DOHH2 (cell line): ENCODE measurements around the gene NEGR1.

Experiments used
- EZH2phosphoT487 ChIP-seq: fragments of 200-600 bp; sonication (generic); IDR thresholded peaks from 2 replicates; pipeline ENCODE4 v1.6.1; 2017; ENCODE audit warnings: borderline replicate concordance, mild to moderate bottlenecking, antibody characterized with exemption, low read length, moderate library complexity, mixed read lengths
- TF ChIP-seq, protein P1 (sequence below): fragments of 200-600 bp; sonication (generic); IDR thresholded peaks from one replicate; pipeline ENCODE4 v1.5.1; 2014; ENCODE audit warnings: antibody characterized with exemption, mild to moderate bottlenecking, low read depth, low read length; ENCODE audit not compliant: poor library complexity, severe bottlenecking

- TF ChIP-seq, protein P1, sequence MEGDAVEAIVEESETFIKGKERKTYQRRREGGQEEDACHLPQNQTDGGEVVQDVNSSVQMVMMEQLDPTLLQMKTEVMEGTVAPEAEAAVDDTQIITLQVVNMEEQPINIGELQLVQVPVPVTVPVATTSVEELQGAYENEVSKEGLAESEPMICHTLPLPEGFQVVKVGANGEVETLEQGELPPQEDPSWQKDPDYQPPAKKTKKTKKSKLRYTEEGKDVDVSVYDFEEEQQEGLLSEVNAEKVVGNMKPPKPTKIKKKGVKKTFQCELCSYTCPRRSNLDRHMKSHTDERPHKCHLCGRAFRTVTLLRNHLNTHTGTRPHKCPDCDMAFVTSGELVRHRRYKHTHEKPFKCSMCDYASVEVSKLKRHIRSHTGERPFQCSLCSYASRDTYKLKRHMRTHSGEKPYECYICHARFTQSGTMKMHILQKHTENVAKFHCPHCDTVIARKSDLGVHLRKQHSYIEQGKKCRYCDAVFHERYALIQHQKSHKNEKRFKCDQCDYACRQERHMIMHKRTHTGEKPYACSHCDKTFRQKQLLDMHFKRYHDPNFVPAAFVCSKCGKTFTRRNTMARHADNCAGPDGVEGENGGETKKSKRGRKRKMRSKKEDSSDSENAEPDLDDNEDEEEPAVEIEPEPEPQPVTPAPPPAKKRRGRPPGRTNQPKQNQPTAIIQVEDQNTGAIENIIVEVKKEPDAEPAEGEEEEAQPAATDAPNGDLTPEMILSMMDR, result no peak
- TF ChIP-seq EZH2phosphoT487, result no peak
Measured at GRCh38 chr1:71745326-71745725, 537.0 kb downstream of the NEGR1 start.
